ENCODE data around the gene GOLGA2.
"Not testable (repeated sequence)": the region's sequence is repeated elsewhere in the genome, so short reads cannot be mapped to it uniquely, and the experiment has no call there.

The GOLGA2 gene

GRCh38 chr9:128282500-128282899, 6.7 kb upstream of the GOLGA2 start:
- Mint-ChIP-seq H3K9me3 (no peaks in the 10 kb centered on the region), H3K4me1 (ENCODE audit: low read depth in 2 of 2) (peaks cover 0 to 5% of the 10 kb centered on the region in 2 donors), H3K4me3 (no peak overlapping the region), H3K36me3 (ENCODE audit: insufficient read depth) (peaks cover 30% of the 10 kb centered on the region), H3K27ac (no peak overlapping the region), H3K27me3 (no peaks in the 10 kb centered on the region)
- DNase-seq (no peak), ATAC-seq (replicated peaks) (no peak)

GRCh38 chr9:128280084-128280622, 4.3 kb upstream of the GOLGA2 start:
- Mint-ChIP-seq H3K36me3 (ENCODE audit: insufficient read depth) (peaks cover 41% of the 10 kb centered on the region), H3K9me3 (no peaks in the 10 kb centered on the region), H3K27ac (no peak overlapping the region), H3K4me1 (ENCODE audit: low read depth in 2 of 2) (peaks cover 14 to 21% of the 10 kb centered on the region in 2 donors), H3K4me3 (no peak overlapping the region), H3K27me3 (no peaks in the 10 kb centered on the region)
- ATAC-seq (replicated peaks) = no peak
- no peak for DNase-seq

- H3K27ac Mint-ChIP-seq = peak overlapping the region in 1 of 2 donors; percentile 15
- H3K27me3 Mint-ChIP-seq; H3K4me3 Mint-ChIP-seq; H3K9me3 Mint-ChIP-seq; DNase-seq; ATAC-seq (replicated peaks): not testable (repeated sequence)
- peaks cover 22% of the 10 kb centered on the region in 2 donors for H3K4me1 Mint-ChIP-seq (ENCODE audit: low read depth in 2 of 2)
- H3K36me3 Mint-ChIP-seq (ENCODE audit: insufficient read depth) = peaks cover 38% of the 10 kb centered on the region
These were observed 3.6 kb upstream of the GOLGA2 start for GRCh38 chr9:128279088-128280073.

GRCh38 chr9:128276574-128277270, 915 bp upstream of the GOLGA2 start:
- no peaks in the 10 kb centered on the region for H3K9me3 Mint-ChIP-seq
- DNase-seq = peak in 1 of 3 experiments; percentile 5
- H3K4me1 Mint-ChIP-seq (ENCODE audit: low read depth in 2 of 2) = peaks cover 22 to 29% of the 10 kb centered on the region in 2 donors
- peak overlapping the region; percentile 95 to 98 for H3K4me3 Mint-ChIP-seq
- peak overlapping the region; percentile 98 to 99 for H3K27ac Mint-ChIP-seq
- no peaks in the 10 kb centered on the region for H3K27me3 Mint-ChIP-seq
- peaks cover 38% of the 10 kb centered on the region for H3K36me3 Mint-ChIP-seq (ENCODE audit: insufficient read depth)
- ATAC-seq (replicated peaks) = no peak

GRCh38 chr9:128276008-128276573, 284 bp upstream of the GOLGA2 start, which contains the start of gene SWI5:
TSS of gene SWI5 (plus strand) at chr9:128276276.
- Mint-ChIP-seq H3K4me3 (peak within 1 kb of the TSS; percentile 95 to 98), H3K27me3 (no peaks in the 10 kb centered on the region), H3K4me1 (ENCODE audit: low read depth in 2 of 2) (peaks cover 22 to 29% of the 10 kb centered on the region in 2 donors), H3K27ac (peak within 1 kb of the TSS; percentile 98 to 99), H3K36me3 (ENCODE audit: insufficient read depth) (peaks cover 38% of the 10 kb centered on the region), H3K9me3 (no peaks in the 10 kb centered on the region)
- DNase-seq (peak; percentile 99 to 100 (median 100)), ATAC-seq (replicated peaks) (peak; percentile 96)

- Mint-ChIP-seq H3K4me1 (ENCODE audit: low read depth in 2 of 2) (peaks cover 20 to 29% of the 10 kb centered on the region in 2 donors), H3K27ac (peak overlapping the region in 1 of 2 donors; percentile 98), H3K4me3 (peak overlapping the region; percentile 95 to 98), H3K27me3 (no peaks in the 10 kb centered on the region), H3K36me3 (ENCODE audit: insufficient read depth) (peaks cover 35% of the 10 kb centered on the region), H3K9me3 (no peaks in the 10 kb centered on the region)
- DNase-seq = no peak
- no peak for ATAC-seq (replicated peaks)
These were observed 1.6 kb downstream of the GOLGA2 start for GRCh38 chr9:128274245-128274644.

GRCh38 chr9:128271512-128271911, 4.3 kb downstream of the GOLGA2 start:
- Mint-ChIP-seq H3K4me1 (ENCODE audit: low read depth in 2 of 2) (peaks cover 8 to 22% of the 10 kb centered on the region in 2 donors), H3K27me3 (no peaks in the 10 kb centered on the region), H3K4me3 (no peak overlapping the region), H3K9me3 (no peaks in the 10 kb centered on the region), H3K27ac (no peak overlapping the region), H3K36me3 (ENCODE audit: insufficient read depth) (peaks cover 18% of the 10 kb centered on the region)
- DNase-seq (no peak), ATAC-seq (replicated peaks) (no peak)

- ATAC-seq (replicated peaks) = no peak
- Mint-ChIP-seq H3K27ac (no peak overlapping the region), H3K4me1 (ENCODE audit: low read depth in 2 of 2) (peaks cover 4 to 18% of the 10 kb centered on the region in 2 donors), H3K27me3 (no peaks in the 10 kb centered on the region), H3K9me3 (no peaks in the 10 kb centered on the region), H3K36me3 (ENCODE audit: insufficient read depth) (peaks cover 14% of the 10 kb centered on the region), H3K4me3 (no peak overlapping the region)
- DNase-seq = no peak
These were observed 4.7 kb downstream of the GOLGA2 start for GRCh38 chr9:128271112-128271511.

GRCh38 chr9:128266868-128267590, 8.8 kb downstream of the GOLGA2 start:
- no peak for ATAC-seq (replicated peaks)

GRCh38 chr9:128265348-128265847, 10.4 kb downstream of the GOLGA2 start:
- DNase-seq (no peak), ATAC-seq (replicated peaks) (no peak)
- Mint-ChIP-seq H3K4me1 (ENCODE audit: low read depth in 2 of 2) (no peaks in the 10 kb centered on the region), H3K9me3 (no peaks in the 10 kb centered on the region), H3K27ac (peak overlapping the region in 1 of 2 donors; percentile 1), H3K36me3 (ENCODE audit: insufficient read depth) (peaks cover 21% of the 10 kb centered on the region), H3K27me3 (no peaks in the 10 kb centered on the region), H3K4me3 (no peak overlapping the region)

More at GRCh38 chr9:128266868-128267590, 8.8 kb downstream of the GOLGA2 start:
- Mint-ChIP-seq H3K27me3 (no peaks in the 10 kb centered on the region), H3K4me1 (ENCODE audit: low read depth in 2 of 2) (no peaks in the 10 kb centered on the region), H3K27ac (peak overlapping the region in 1 of 2 donors; percentile 52), H3K9me3 (no peaks in the 10 kb centered on the region), H3K4me3 (no peak overlapping the region), H3K36me3 (ENCODE audit: insufficient read depth) (peaks cover 16% of the 10 kb centered on the region)
- DNase-seq = no peak

GRCh38 chr9:128262687-128263086, 13.1 kb downstream of the GOLGA2 start:
- DNase-seq (no peak), ATAC-seq (replicated peaks) (no peak)
- Mint-ChIP-seq H3K27me3 (no peaks in the 10 kb centered on the region), H3K4me3 (no peak overlapping the region), H3K9me3 (no peaks in the 10 kb centered on the region), H3K36me3 (ENCODE audit: insufficient read depth) (peaks cover 30% of the 10 kb centered on the region), H3K4me1 (ENCODE audit: low read depth in 2 of 2) (no peaks in the 10 kb centered on the region), H3K27ac (peak overlapping the region in 1 of 2 donors; percentile 62)

GRCh38 chr9:128260340-128260739, 15.5 kb downstream of the GOLGA2 start:
- no peaks in the 10 kb centered on the region for H3K9me3 Mint-ChIP-seq

More at GRCh38 chr9:128260340-128260739, 15.5 kb downstream of the GOLGA2 start:
- peaks cover 0 to under 1% of the 10 kb centered on the region in 2 donors for H3K4me1 Mint-ChIP-seq (ENCODE audit: low read depth in 2 of 2)
- DNase-seq (no peak), ATAC-seq (replicated peaks) (no peak)
- H3K4me3 Mint-ChIP-seq = no peak overlapping the region
- no peak overlapping the region for H3K27ac Mint-ChIP-seq
- peaks cover 33% of the 10 kb centered on the region for H3K36me3 Mint-ChIP-seq (ENCODE audit: insufficient read depth)
- no peaks in the 10 kb centered on the region for H3K27me3 Mint-ChIP-seq

Data from effector memory CD8-positive, alpha-beta T cell (primary cell).